Chondrocyte (in vitro differentiated cells): ENCODE data around the gene PCDH19. TPM values are rescaled to one million over a fixed set of nuclear protein-coding genes. Genes with fewer than 3 reads are reported as not detected.

Experiments used
- DNase-seq: peaks from one replicate; pipeline ENCODE4 v3.0.0; 2021; ENCODE audit warnings: mixed read lengths, low spot score
- H3K27ac Mint-ChIP-seq: one replicate; pipeline ENCODE4 v1.8.0; 2021; ENCODE audit warnings: mild to moderate bottlenecking, moderate library complexity, mixed read lengths; ENCODE audit not compliant: unreplicated experiment
- H3K27me3 Mint-ChIP-seq: 2 replicates; pipeline ENCODE4 v1.8.0; 2021; ENCODE audit warnings: low read depth, mixed read lengths
- H3K36me3 Mint-ChIP-seq: 2 replicates; pipeline ENCODE4 v1.8.0; 2021; ENCODE audit warnings: low read depth, mixed read lengths
- H3K4me1 Mint-ChIP-seq: 2 replicates; pipeline ENCODE4 v1.8.0; 2021; ENCODE audit warnings: low read depth, mild to moderate bottlenecking, mixed read lengths
- H3K4me3 Mint-ChIP-seq: one replicate; pipeline ENCODE4 v1.8.0; 2021; ENCODE audit warnings: mild to moderate bottlenecking, moderate library complexity, mixed read lengths; ENCODE audit not compliant: unreplicated experiment
- H3K9me3 Mint-ChIP-seq: 2 replicates; pipeline ENCODE4 v1.8.0; 2021; ENCODE audit warnings: low read depth, mixed read lengths
- CTCF ChIP-seq: fragments of 200-600 bp; sonication (generic); IDR thresholded peaks from 2 replicates; pipeline ENCODE4 v1.5.0; 2021; ENCODE audit warnings: antibody characterized with exemption, mild to moderate bottlenecking, moderate library complexity
- total RNA-seq: library from RNA; stranded (reverse); gene quantifications from 3 replicates; pipeline ENCODE4 v1.2.1, GENCODE V29; 2021

The PCDH19 gene
- total RNA-seq, 1 donor from 2014 or later, result 5.0 TPM

GRCh38 chrX:100353326-100353725, 56.7 kb downstream of the PCDH19 start:
- no peaks in the 10 kb centered on the region for H3K27me3 Mint-ChIP-seq
- TF ChIP-seq CTCF, result no peak
- H3K36me3 Mint-ChIP-seq, result no peaks in the 10 kb centered on the region
- H3K27ac Mint-ChIP-seq, result no peak overlapping the region
- no peaks in the 10 kb centered on the region for H3K9me3 Mint-ChIP-seq
- no peak overlapping the region for H3K4me3 Mint-ChIP-seq
- DNase-seq, result no peak
- peaks cover 3% of the 10 kb centered on the region for H3K4me1 Mint-ChIP-seq

DNA sequence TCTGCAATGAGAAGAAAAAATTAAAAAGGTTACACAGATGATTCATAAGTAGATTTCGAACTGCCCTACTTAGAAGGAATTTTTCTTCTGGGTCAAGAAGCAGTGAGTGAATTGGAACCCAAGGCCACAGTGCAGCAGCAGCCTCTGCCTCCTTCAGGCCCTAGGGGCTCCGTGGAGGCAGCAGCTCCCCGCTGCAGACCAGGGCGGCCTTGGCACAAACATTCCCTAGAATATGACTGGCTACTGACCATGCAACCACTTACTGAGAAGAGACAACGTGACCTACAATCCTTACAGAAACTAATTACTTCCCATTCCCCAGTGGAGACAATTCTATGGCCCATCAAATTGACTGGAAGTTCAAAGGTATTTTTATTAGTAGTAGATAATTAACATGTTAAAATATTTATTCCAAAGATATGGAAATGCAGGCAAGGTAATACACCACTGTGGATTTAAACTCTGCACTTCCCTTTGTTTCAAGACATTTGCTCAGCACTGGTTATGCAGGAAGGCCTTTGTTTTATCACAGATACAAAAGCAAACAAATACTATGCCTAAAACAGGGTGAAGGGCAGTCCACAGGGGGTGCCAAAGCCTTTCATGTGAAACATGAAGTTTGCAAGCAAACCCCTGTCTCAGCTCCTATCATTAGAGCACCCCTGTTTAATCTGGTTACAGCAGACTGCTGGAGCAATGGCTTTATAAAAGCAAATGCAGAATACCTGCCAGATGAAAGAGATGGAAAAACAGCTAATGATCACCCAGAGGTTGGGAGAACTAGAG, 59.2 kb downstream of the PCDH19 start:
- no peak for DNase-seq
- no peaks in the 10 kb centered on the region for H3K27me3 Mint-ChIP-seq
- peaks cover 3% of the 10 kb centered on the region for H3K4me1 Mint-ChIP-seq
- no peak overlapping the region for H3K27ac Mint-ChIP-seq
- TF ChIP-seq CTCF, result no peak
- no peaks in the 10 kb centered on the region for H3K36me3 Mint-ChIP-seq
- H3K9me3 Mint-ChIP-seq, result no peaks in the 10 kb centered on the region
- H3K4me3 Mint-ChIP-seq, result no peak overlapping the region

DNA sequence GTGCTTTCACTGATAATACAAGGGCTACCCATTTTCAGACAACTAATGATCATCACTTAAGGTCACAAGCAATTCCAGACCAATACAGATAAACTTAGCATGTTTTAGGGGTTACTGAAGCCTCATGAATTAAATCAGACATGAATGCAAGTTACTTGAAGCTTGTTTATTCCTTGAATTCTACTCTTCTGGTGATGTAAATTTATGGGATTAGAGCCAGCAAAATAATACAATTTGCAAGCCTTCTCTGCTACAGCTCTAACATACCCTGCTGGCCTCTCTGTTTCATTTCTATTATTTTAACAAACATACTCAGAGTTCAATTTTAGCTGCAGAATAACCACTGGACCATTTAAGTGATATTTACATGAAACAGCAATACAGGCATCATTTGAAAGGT, 60.7 kb downstream of the PCDH19 start:
- H3K27ac Mint-ChIP-seq, result no peak overlapping the region
- peaks cover 3% of the 10 kb centered on the region for H3K4me1 Mint-ChIP-seq
- H3K36me3 Mint-ChIP-seq, result no peaks in the 10 kb centered on the region
- DNase-seq, result no peak
- H3K27me3 Mint-ChIP-seq, result no peaks in the 10 kb centered on the region
- TF ChIP-seq CTCF, result no peak
- no peaks in the 10 kb centered on the region for H3K9me3 Mint-ChIP-seq
- no peak overlapping the region for H3K4me3 Mint-ChIP-seq

- H3K27me3 Mint-ChIP-seq, result no peaks in the 10 kb centered on the region
- H3K9me3 Mint-ChIP-seq, result no peaks in the 10 kb centered on the region
- H3K27ac Mint-ChIP-seq, result no peak overlapping the region
- no peaks in the 10 kb centered on the region for H3K36me3 Mint-ChIP-seq
- H3K4me1 Mint-ChIP-seq, result peaks cover 8% of the 10 kb centered on the region
- no peak for TF ChIP-seq CTCF
- no peak for DNase-seq
- H3K4me3 Mint-ChIP-seq, result no peak overlapping the region
These were observed 68.9 kb downstream of the PCDH19 start for GRCh38 chrX:100341142-100341510.

GRCh38 chrX:100340491-100341141, 69.5 kb downstream of the PCDH19 start:
- TF ChIP-seq CTCF, result no peak
- DNase-seq, result no peak
- no peak overlapping the region for H3K4me3 Mint-ChIP-seq
- no peaks in the 10 kb centered on the region for H3K9me3 Mint-ChIP-seq
- no peaks in the 10 kb centered on the region for H3K27me3 Mint-ChIP-seq
- H3K27ac Mint-ChIP-seq, result no peak overlapping the region
- H3K36me3 Mint-ChIP-seq, result no peaks in the 10 kb centered on the region
- H3K4me1 Mint-ChIP-seq, result peaks cover 8% of the 10 kb centered on the region
